B cell (primary cell): ENCODE data around the gene NT5C1B. TPM values are rescaled to one million over a fixed set of nuclear protein-coding genes. Genes with fewer than 3 reads are reported as not detected.

Experiments
- ATAC-seq: fragments of 200-7000 bp; cut with Tn5 transposase; one replicate; pipeline ENCODE4 v1.10.0; 2021; ENCODE audit warnings: low read depth, mild to moderate bottlenecking, moderate number of reproducible peaks, moderate library complexity
- CTCF ChIA-PET: fragments of 350-600 bp; sonication (Branson Sonifier 250); formaldehyde crosslinking; loops from one replicate; lab custom pipeline; 2021; ENCODE audit warnings: antibody characterized with exemption, inconsistent platforms; lab: Charles Lee
- POLR2A ChIA-PET: fragments of 350-600 bp; sonication (Branson Sonifier 250); formaldehyde crosslinking; loops from one replicate; lab custom pipeline; 2021; ENCODE audit warnings: antibody characterized with exemption; lab: Charles Lee
- DNase-seq: peaks from one replicate; pipeline ENCODE4 v3.0.0; 2013
- H2AFZ ChIP-seq: 2 replicates; pipeline ENCODE4 v1.6.1; 2012; ENCODE audit warnings: mild to moderate bottlenecking, low read depth, low read length; ENCODE audit not compliant: insufficient read depth, poor library complexity, severe bottlenecking
- H3K27ac ChIP-seq, 2 donors: 1 replicate in 1 of 2; 2 replicates in 1 of 2; pipeline ENCODE4 v1.5.1; 2012 to 2013; ENCODE audit warnings: low read length in 2 of 2, mild to moderate bottlenecking in 2 of 2, moderate library complexity in 1 of 2
- H3K27me3 ChIP-seq, 4 experiments: fragments of 200-600 bp in 1 of 4; sonication (generic) in 1 of 4; replicated peaks in 1 of 4; 1 replicate in 2 of 4; 2 replicates in 2 of 4; pipeline versions ENCODE4 v1.6.1 to v1.7.0; 2013 to 2016; ENCODE audit warnings: low read length in 3 of 4, mild to moderate bottlenecking in 2 of 4, mixed read lengths in 1 of 4, moderate library complexity in 1 of 4; ENCODE audit not compliant: insufficient read depth in 4 of 4, control insufficient read depth in 3 of 4; ENCODE audit errors: control extremely low read depth in 1 of 4
- H3K36me3 ChIP-seq, 2 experiments: replicated peaks in 1 of 2; 1 replicate in 1 of 2; 2 replicates in 1 of 2; pipeline versions ENCODE4 v1.6.1 to v1.7.1; 2013; ENCODE audit warnings: low read length in 1 of 2; ENCODE audit not compliant: insufficient read depth in 2 of 2, control insufficient read depth in 1 of 2; ENCODE audit errors: control extremely low read depth in 1 of 2, extremely low read depth in 1 of 2
- H3K4me1 ChIP-seq, 2 donors: fragments of 200-600 bp in 1 of 2; sonication (generic) in 1 of 2; 1 replicate in 1 of 2; 2 replicates in 1 of 2; pipeline versions ENCODE4 v1.5.1 to v1.6.1; 2013 to 2017; ENCODE audit warnings: low read length in 2 of 2; ENCODE audit not compliant: control insufficient read depth in 2 of 2, insufficient read depth in 2 of 2
- H3K4me2 ChIP-seq: replicated peaks from 2 replicates; pipeline ENCODE3; 2012; ENCODE audit warnings: mild to moderate bottlenecking, low read depth, low read length; ENCODE audit not compliant: poor library complexity, severe bottlenecking
- H3K4me3 ChIP-seq, 5 experiments: fragments of 200-600 bp in 1 of 5; sonication (generic) in 1 of 5; 1 replicate in 3 of 5; 2 replicates in 2 of 5; pipeline versions ENCODE4 v1.5.1 to v1.7.0; 2011 to 2016; ENCODE audit warnings: low read length in 4 of 5, mild to moderate bottlenecking in 4 of 5, low read depth in 2 of 5, control low read depth in 1 of 5, moderate library complexity in 1 of 5; ENCODE audit not compliant: insufficient read depth in 1 of 5; ENCODE audit errors: control extremely low read depth in 1 of 5, extremely low read depth in 1 of 5
- H3K79me2 ChIP-seq: fragments of 200-600 bp; sonication (generic); one replicate; pipeline ENCODE4 v1.6.0; 2016; ENCODE audit warnings: low read length; ENCODE audit not compliant: control insufficient read depth, insufficient read depth
- H3K9ac ChIP-seq: fragments of 200-600 bp; sonication (generic); 2 replicates; pipeline ENCODE4 v1.6.1; 2017; ENCODE audit warnings: mild to moderate bottlenecking, low read length, moderate library complexity
- H3K9me3 ChIP-seq, 3 donors: one replicate each; pipeline versions ENCODE4 v1.6.1 to v1.7.1; 2013; ENCODE audit warnings: low read length in 2 of 3; ENCODE audit not compliant: control insufficient read depth in 2 of 3, insufficient read depth in 1 of 3; ENCODE audit errors: control extremely low read depth in 1 of 3
- H4K20me1 ChIP-seq: 2 replicates; pipeline ENCODE4 v1.6.0; 2012; ENCODE audit warnings: mild to moderate bottlenecking, low read length; ENCODE audit not compliant: insufficient read depth, control insufficient read depth, poor library complexity, severe bottlenecking
- H3K27ac Mint-ChIP-seq: one replicate; pipeline ENCODE4 v1.8.0; 2021; ENCODE audit warnings: mixed read lengths
- H3K27me3 Mint-ChIP-seq: one replicate; pipeline ENCODE4 v1.8.0; 2021; ENCODE audit warnings: mixed read lengths
- H3K4me1 Mint-ChIP-seq: one replicate; pipeline ENCODE4 v1.8.0; 2021; ENCODE audit warnings: mixed read lengths
- H3K4me3 Mint-ChIP-seq: one replicate; pipeline ENCODE4 v1.8.0; 2021; ENCODE audit warnings: mixed read lengths
- H3K9me3 Mint-ChIP-seq: one replicate; pipeline ENCODE4 v1.8.0; 2022; ENCODE audit warnings: mixed read lengths; ENCODE audit not compliant: insufficient read depth
- EZH2 ChIP-seq: IDR thresholded peaks from 2 replicates; pipeline ENCODE4 v1.6.1; 2012; ENCODE audit warnings: borderline replicate concordance, low read depth, mild to moderate bottlenecking, moderate library complexity, low read length; ENCODE audit not compliant: insufficient read depth, poor library complexity, severe bottlenecking
- WGBS: methylation state at CpG from one replicate; pipeline ENCODE4 v1.1.5; 2013; ENCODE audit warnings: missing lambda C conversion rate; ENCODE audit not compliant: insufficient coverage; 5-methylcytosine and 5-hydroxymethylcytosine counted together
- intact Hi-C: fragments of 100-400 bp; cut with micrococcal nuclease; formaldehyde crosslinking; loops from one replicate; pipeline ENCODE4 v1.10.0; 2022
- polyA plus RNA-seq: library from polyadenylated mRNA; depleted of rRNA; stranded (reverse); fragments of >200 nt; gene quantifications from 2 replicates; pipeline ENCODE4 v1.2.3, GENCODE V29; 2012
- total RNA-seq, 2 donors: library from RNA; stranded (reverse); fragments of 120-200 nt in 1 of 2; gene quantifications; 1 replicate in 1 of 2; 2 replicates in 1 of 2; pipeline versions ENCODE4 v1.2.3 to v1.2.4, GENCODE V29; 2013 to 2022
- TF ChIP-seq, protein P1 (sequence below): fragments of 200-600 bp; IDR thresholded peaks from one replicate; pipeline ENCODE4 v1.8.0; 2022; ENCODE audit warnings: antibody characterized with exemption, mild to moderate bottlenecking

NT5C1B gene
- total and polyA plus RNA-seq, 2 donors (not counting 1 experiment from before 2014, with no cell fraction given): not detected

DNA sequence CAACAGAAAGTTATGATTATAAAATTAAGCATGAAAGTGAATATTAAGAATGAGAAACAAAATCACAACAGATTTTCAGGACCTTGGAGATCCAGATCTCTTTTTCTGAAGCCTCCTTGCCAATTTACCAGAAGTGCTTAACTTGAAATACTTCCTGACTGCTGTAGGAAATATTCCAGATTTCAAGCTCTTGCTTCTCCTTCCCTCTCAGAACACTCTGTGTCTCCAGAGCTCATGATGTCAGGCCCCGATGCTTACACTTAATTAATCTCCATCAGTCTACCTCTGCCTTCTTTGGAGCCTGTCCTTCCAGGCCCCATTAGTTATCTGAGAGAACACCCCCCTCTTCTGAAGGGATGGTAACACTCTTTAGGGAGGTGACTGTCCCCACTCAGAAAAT is 20.7 kb upstream of the NT5C1B start:
- DNase-seq (no peak), ATAC-seq (no peak)
- Histone ChIP-seq H3K36me3 (no peaks in the 10 kb centered on the region), H4K20me1 (no peaks in the 10 kb centered on the region), H3K9ac (no peak overlapping the region), H3K4me2 (no peak overlapping the region), H3K9me3 (no peaks in the 10 kb centered on the region), H3K27me3 (no peaks in the 10 kb centered on the region), H3K27ac (no peak overlapping the region), H3K4me3 (no peak overlapping the region), H2AFZ (no peak overlapping the region), H3K79me2 (no peaks in the 10 kb centered on the region), H3K4me1 (no peaks in the 10 kb centered on the region)
- Mint-ChIP-seq H3K27me3 (no peaks in the 10 kb centered on the region), H3K27ac (no peak overlapping the region), H3K9me3 (no peaks in the 10 kb centered on the region), H3K4me3 (no peak overlapping the region), H3K4me1 (no peaks in the 10 kb centered on the region)
- TF ChIP-seq, protein P1, sequence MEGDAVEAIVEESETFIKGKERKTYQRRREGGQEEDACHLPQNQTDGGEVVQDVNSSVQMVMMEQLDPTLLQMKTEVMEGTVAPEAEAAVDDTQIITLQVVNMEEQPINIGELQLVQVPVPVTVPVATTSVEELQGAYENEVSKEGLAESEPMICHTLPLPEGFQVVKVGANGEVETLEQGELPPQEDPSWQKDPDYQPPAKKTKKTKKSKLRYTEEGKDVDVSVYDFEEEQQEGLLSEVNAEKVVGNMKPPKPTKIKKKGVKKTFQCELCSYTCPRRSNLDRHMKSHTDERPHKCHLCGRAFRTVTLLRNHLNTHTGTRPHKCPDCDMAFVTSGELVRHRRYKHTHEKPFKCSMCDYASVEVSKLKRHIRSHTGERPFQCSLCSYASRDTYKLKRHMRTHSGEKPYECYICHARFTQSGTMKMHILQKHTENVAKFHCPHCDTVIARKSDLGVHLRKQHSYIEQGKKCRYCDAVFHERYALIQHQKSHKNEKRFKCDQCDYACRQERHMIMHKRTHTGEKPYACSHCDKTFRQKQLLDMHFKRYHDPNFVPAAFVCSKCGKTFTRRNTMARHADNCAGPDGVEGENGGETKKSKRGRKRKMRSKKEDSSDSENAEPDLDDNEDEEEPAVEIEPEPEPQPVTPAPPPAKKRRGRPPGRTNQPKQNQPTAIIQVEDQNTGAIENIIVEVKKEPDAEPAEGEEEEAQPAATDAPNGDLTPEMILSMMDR: no peak
- no peak for TF ChIP-seq EZH2
- WGBS: 50% methylated on average over 1 of the region's 1 CpG
- ChIA-PET CTCF (no interaction called here), POLR2A (no interaction called here)
- intact Hi-C loops: no loop called here

DNA sequence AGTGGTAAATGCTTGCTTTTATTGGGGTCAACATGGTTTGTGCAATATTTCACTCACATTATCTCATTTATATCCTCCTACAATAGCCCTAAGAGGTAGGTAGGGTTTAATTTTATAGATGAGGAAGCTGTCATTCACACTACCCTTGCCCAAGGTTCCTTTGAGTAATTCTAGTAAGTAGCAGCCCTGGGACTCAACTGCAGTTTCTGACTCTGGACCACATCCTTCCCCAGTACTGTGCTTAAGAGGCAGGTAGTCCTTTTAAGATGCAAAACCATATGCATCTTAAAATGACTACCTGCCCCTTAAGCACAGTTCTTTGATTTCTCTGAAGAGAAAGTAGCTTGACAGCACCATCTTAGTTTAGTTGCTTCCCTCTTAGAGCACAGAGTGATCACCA is 15.7 kb upstream of the NT5C1B start:
- no peaks in the 10 kb centered on the region for H3K9me3 Mint-ChIP-seq
- intact Hi-C loops: no loop called here
- Histone ChIP-seq H2AFZ (no peak overlapping the region), H3K4me1 (peaks cover 0 to 1% of the 10 kb centered on the region in 2 donors), H3K9me3 (no peaks in the 10 kb centered on the region), H3K79me2 (no peaks in the 10 kb centered on the region), H3K27me3 (no peaks in the 10 kb centered on the region), H3K36me3 (no peaks in the 10 kb centered on the region), H4K20me1 (no peaks in the 10 kb centered on the region), H3K9ac (no peak overlapping the region), H3K4me2 (no peak overlapping the region), H3K27ac (no peak overlapping the region), H3K4me3 (no peak overlapping the region)
- DNase-seq (no peak), ATAC-seq (no peak)
- no peak for TF ChIP-seq EZH2
- TF ChIP-seq, protein P1: no peak
- H3K27me3 Mint-ChIP-seq: no peaks in the 10 kb centered on the region
- POLR2A ChIA-PET: no interaction called here
- CTCF ChIA-PET: no interaction called here
- H3K27ac Mint-ChIP-seq: no peak overlapping the region
- H3K4me1 Mint-ChIP-seq: peaks cover 4% of the 10 kb centered on the region
- H3K4me3 Mint-ChIP-seq: no peak overlapping the region
